H4 (cell line): ENCODE results near the gene ZNF48. TPM values are rescaled to one million over a fixed set of nuclear protein-coding genes. Genes with fewer than 3 reads are reported as not detected.
"Not testable (repeated sequence)": the region's sequence is repeated elsewhere in the genome, so short reads cannot be mapped to it uniquely, and the experiment has no call there.

Experiments used
- DNase-seq: peaks from one replicate; pipeline ENCODE4 v3.0.0-alpha.2; 2015; ENCODE audit warnings: low spot score
- total RNA-seq: library from RNA; depleted of rRNA; stranded (reverse); fragments of >200 nt; shearing (Covaris generic); gene quantifications from 2 replicates; pipeline ENCODE4 v1.2.3, GENCODE V29; 2014

ZNF48 gene
- total RNA-seq, 1 experiment from 2014 or later, result 4.1 TPM

DNA sequence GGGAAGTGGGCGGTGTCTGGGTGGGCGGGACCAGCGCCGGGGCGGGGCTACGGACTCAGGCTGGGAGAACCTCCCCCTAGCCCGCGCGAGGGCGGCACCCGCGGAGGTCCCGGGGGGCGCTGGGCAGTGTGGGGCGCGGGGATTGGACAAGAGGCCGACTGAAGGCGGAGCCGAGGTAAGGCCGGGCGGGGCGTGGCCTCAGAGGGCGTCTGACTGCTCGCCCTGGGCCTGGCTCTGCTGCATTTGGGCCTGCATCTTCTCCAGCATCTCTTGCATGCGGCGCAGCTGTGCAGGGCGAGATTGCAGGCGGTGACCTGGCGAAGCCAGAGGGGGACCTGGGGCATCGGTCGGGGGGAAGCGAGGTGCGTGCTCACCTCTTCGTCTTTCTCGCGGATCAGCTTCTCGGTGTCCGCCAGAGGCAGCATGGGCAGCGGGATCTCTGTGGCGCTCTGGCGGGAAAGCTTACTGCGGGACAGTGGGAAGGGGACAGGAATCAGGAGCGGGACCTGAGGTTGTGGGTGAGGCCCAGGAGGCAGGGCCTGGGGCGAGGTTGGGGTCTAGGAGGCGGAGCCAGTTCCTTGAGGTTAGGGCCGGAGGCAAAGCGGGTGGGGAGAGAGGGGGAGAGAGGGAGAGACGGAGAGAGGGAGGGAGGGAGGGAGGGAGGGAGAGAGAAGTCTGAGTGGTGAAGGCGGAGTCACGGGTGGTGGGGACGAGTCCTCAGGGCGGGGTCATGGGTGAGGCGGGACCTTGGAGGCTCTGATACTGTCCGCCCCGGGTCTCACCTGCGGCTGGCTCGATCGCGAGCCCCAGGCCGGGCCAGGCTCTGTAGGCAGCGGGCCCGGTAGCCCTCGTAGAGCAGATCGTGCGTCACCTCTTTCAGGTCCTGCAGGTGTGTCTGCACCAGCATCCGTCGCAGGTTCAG lies 16.7 kb upstream of the ZNF48 start:
- DNase-seq, result peak; percentile 93

DNA sequence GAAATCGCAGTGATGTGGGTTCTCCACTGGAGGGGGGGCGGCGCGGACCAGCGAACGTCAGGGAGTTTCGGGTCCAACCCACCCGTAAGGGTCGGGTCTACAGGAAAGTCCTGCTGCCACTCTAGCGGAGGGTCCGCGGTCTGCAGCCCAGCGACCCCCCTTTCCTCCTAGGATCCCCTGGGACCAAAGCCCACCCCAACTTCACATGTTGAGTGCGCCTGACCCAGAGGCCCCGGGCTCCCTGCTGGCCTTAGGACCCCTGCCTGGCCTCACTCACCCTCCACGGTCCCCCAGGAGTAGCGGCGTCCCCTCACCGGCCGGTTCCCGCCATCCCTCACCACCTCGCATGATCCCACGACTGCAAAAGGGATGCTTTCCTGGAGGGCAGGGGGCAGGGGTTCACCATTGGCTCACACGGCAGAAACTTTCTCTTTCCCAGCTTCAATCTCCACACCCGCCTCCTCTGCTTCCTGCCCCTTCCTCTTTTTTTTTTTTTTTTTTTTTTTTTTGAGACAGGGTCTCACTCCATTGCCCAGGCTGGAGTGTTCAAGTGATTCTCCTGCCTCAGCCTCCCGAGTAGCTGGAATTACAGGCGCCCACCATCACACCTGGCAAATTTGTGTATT lies 15.9 kb upstream of the ZNF48 start:
- no peak for DNase-seq

DNA sequence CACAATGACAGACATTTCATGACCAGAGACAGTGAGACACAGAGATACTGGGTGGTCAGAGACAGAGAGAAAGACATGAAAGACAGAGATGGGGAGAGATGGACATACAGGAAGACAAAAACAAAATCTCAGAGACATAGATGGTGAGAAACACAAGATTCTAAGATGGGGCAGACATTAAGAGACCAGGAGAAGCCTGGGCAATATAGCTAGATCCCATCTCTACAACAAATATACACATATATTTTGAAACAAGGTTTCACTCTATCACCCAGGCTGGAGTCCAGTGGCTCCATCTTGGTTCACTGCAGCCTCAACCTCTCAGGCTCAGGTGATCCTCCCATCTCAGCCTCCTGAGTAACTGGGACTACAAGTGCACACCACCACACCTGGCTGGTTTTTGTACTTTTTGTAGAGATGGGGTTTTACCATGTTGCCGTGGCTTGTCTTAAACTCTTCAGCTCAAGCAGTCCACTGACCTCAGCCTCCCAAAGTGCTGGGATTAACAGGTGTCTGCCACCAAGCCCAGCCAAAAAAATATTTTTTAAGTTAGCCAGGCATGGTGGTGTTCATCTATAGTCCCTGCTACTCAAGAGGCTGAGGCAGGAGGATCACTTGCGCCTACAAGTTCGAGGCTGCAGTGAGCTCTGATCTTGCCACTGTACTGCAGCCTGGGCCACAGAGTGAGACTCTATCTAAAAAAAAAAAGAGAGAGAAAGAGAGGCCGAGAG lies 15.0 kb upstream of the ZNF48 start:
- no peak for DNase-seq

DNA sequence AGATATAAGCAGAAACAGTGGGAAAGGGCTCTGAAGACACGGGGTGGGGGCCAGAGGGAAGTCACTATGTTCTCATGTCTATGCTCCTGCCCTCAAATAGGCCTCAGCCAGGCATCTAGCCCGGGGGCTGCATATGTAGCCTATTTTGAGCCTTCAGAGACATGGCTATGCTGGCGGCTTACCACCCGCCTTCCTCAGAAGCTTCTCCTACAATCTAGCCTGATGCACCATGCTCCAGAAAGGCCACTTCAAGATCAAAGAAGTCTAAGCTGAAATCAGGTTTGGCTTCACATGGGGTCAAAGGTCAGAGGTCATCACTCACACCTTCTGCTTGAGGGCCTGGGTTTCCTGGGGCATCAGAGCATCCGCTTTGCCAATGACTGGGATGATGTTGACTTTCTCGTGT lies 14.4 kb upstream of the ZNF48 start:
- DNase-seq, result no peak

DNA sequence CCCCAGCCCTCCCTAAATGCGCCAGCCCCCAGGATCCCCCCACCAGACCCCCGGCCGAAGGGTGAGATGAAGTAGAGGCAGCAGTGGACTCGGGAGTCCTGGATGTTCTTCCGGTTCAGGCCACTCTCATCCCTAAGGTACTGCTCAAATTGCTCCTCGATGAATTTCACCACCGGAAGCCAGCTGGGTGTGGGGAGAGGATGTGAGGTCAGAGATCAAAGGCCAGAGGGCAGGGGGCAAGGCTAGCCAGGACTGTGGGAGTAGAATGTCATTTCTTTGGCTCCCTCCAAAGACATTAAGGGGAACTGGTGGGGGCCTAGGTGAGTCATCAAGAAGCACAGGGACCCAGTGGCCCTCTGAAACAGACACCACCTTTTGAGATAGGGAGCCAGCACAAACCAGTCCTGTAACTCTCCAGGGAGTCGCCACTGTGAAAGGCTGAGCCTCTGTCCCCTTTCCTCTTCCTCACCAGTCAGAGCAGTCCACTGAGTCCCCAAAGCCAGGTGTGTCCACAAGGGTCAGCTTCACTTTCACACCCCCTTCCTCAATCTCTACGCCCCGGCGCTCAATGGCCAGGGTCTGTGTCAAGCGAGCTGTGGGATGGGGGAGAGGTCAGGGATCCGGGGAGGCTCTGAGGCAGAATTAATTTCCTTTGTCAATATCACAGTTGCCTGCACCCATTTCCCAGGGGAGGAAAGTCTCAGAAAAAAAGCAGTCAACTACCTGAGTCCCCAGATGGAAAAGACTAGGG lies 13.8 kb upstream of the ZNF48 start:
- no peak for DNase-seq

DNA sequence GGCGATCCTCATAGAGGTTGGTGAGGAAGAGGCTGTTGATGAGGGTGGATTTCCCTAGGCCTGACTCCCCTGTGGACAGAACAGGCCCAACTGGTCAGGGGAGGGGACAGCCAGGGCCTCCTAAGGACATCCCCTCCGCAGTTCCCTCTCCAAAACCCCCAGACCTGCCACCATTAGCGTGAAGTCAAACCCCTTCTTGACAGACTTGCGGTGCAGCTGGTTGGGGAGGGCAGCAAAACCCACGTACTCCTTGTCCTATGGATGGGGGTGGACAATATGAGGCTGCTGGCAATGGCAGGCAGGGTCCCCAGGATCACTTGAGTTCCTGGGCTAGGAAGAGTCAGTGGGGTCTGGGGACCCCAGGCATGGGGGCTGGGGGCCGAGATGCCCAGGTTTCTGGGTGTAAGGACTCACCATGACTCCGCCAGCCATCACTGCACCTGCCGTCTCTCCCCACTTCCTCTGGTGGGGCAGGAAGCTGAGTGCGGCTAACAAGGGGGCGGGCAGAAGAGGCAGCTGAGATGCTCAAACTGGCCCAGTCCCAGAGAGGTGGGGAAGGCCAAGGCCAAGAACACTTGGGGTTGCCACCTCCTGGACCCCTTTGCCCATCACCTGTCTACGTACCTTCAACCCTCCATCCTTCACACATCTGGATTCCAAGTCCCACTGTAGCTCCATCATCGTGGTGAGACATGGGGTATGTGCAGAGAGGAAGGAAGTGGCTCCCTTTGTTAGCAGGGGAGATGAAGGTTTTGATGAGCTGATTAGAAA lies 12.9 kb upstream of the ZNF48 start, which contains the start of gene SEPTIN1:
SEPTIN1 (minus strand) TSS at position 451 of the 771 bp plus-strand sequence; CDS start at position 432, 19 bp downstream.
- DNase-seq, result no peak

DNA sequence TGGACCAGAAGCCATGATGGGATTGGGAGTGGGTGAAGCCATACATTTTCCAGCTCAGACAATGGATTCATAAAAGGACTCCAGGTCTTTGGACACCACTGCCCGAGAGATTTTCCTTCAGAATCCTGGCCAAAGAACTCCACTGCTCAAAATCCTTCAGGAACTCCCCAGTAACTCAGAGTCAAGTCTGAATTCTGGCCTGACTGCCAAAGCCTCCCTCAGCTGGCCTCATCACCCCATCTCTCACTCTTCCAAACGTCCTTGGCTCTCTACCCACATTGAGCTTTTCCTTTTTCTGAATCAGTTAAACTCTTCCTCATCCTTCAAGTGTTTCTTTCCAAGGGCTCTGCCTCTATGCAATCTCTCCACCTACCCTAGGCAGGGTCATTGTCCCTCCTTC lies 11.7 kb upstream of the ZNF48 start:
- DNase-seq, result no peak

DNA sequence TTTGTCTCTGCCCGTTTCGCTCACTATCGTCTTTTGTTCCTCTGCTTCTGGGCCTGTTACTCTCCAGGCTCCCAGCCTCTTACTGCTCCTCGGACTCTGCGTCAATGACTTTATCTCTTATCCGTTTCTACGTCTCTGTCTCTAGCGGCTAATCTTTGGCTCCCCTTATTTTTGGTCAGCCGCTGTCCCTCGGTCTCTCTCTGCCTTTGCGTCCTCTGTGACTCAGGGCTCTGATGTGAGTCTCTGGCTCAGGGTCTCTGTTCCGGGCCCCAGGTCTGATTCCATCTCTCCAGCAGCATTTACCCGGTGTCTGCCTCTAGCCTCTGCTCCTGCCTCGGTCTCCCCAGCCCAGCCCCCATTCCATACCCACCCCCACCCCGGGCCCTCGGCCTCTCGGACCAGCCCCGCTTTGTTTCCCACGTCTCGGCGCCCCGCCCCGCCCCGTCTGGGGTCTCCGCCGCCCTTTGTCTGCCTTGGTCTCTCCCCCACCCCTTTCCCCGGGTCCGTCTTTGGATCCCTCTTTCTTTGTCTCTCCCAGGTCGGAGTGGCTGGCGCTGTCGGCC lies 547 bp upstream of the ZNF48 start:
- no peak for DNase-seq

DNA sequence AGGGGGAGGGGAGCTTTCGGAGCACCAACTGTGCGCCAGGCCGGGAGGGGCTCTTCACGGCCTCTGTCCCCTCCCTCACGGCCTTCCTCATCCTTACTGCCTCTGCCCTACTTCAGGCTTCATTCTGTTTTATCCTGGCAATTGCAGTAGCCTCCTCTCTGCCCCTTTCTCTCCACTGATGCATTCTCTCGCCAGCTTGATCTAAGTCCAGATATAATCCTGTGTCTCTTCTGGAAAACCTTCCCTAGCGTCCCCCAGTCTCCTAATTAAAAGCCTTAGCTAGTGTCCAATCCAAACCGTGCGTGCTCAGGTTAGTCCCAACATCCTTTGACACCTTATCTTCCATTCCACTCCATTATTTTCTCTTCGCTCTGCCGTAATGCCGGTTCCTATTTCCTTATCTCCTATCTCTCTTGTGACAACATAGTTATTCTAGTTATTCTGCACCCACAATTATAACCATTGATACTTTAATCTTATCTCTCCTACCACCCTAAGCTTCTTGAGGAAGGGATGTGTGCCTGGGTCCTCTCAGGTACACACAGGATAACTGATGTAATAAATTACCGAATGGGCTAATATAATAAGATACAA lies 869 bp downstream of the ZNF48 start:
- no peak for DNase-seq

DNA sequence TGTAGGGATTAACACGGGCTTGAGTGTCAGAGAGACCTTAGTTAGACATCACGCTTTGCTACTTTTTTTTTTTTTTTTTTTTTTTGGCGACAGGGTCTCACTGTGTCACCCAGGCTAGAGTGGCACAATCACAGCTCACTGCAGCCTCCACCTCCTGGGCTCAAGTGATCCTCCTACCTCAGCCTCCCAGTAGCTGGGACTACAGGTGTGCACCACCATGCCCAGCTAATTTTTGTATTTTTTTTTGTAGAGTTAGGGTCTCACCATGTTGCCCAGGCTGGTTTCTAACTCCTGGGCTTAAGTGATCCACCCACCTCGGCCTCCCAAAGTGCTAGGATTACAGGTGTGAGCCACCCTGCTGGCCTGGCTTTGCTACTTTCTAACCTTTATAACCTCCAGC lies 1.4 kb downstream of the ZNF48 start:
- DNase-seq, result not testable (repeated sequence)

DNA sequence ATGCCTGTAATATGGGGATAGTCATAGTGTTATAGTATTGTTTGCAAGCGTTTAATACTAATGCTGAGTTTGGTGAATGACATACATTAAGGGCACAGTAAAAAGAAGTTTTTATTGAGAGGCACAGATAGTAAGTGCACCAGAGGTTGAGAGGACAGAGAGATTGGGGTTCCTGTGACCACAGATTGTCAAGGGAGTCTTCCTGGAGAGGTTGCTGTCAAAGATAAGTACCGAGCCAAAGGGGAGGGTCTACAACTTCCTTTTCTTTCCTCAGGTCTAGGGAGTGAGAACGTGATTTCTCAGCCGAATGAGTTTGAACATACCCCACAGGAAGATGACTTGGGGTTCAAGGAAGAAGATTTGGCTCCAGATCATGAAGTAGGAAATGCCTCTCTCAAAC lies 1.8 kb downstream of the ZNF48 start:
- DNase-seq, result no peak

DNA sequence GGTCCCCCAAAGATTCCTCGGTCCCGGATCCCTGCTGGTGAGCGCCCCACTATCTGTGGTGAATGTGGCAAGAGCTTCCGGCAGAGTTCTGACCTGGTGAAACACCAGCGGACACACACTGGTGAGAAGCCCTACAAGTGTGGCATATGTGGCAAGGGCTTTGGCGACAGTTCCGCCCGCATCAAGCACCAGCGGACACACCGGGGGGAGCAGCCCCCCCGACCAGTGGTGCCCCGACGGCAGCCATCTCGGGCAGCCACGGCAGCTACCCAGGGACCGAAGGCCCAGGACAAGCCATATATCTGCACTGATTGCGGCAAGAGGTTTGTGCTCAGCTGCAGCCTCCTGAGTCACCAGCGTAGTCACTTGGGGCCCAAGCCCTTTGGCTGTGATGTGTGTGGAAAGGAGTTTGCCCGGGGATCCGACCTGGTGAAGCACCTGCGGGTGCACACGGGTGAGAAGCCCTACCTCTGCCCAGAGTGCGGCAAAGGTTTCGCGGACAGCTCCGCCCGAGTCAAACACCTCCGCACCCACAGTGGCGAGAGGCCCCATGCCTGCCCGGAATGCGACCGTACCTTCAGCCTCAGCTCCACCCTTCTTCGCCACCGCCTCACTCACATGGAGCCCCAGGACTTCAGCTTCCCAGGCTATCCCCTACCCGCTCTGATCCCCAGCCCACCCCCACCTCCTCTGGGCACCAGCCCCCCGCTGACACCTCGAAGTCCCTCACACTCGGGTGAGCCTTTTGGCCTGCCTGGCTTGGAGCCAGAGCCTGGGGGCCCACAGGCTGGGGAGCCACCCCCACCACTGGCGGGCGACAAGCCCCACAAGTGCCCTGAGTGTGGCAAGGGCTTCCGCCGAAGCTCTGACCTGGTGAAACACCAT lies 2.8 kb downstream of the ZNF48 start:
- DNase-seq, result no peak

DNA sequence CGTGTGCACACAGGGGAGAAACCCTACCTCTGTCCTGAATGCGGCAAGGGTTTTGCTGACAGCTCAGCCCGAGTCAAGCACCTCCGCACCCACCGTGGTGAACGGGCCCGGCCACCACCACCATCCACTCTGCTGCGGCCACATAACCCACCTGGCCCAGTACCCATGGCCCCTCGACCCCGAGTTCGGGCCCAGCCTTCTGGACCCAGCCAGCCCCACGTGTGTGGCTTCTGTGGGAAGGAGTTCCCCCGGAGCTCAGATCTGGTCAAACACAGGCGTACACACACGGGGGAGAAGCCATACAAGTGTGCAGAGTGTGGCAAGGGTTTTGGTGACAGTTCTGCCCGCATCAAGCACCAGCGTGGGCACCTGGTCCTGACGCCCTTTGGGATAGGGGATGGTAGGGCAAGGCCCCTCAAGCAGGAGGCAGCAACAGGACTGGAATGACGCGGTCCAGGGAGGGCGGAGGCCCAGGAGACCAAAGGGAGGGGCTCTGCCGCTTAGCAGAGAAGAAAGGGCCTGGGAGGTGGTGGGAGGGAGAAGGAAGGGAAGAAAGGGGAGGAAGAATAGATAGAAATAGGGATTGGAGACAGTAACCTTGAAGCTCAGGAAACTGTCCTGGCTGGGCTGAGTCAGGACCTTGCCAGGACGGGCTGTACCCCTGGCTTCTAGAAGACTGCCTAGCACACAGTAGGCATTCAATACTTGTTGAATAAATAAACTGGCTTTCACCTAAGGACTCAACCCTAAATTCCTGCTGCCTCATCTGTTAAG lies 3.6 kb downstream of the ZNF48 start:
- no peak for DNase-seq

DNA sequence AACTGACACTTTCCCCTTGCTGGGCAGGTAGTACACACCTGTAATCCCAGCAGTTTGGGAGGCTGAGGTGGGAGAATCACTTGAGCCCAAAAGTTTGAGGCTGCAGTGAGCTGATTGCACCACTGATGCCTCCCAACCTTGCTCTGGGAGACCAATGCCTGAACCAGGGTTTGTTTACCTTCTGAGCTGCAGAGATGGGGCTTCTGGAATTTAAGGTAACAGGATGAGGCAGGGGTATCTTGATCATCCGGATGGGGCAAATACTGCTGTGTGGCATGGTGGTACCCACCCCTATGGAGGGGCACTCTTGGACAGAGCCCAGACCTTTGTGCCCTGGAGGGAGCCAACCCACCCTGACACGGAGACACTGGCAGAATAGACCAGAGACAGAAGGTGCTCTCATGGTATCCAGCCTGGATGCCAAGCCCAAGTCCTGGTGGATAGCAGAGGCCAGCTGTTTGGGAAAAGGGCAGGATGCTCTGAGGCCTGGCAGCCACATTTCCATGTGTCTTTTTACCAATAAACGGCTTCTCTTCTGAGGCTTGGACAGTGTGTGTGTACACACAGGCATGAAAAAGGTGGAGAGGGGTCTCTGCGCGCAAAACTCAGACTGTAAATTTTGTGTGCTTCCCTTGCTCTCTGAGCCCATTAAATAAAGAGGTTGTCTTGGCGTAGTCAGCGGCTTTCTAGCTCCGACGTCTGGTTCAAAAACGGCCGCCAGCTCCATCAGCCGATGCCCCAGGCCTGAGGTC lies 4.4 kb downstream of the ZNF48 start:
- no peak for DNase-seq

DNA sequence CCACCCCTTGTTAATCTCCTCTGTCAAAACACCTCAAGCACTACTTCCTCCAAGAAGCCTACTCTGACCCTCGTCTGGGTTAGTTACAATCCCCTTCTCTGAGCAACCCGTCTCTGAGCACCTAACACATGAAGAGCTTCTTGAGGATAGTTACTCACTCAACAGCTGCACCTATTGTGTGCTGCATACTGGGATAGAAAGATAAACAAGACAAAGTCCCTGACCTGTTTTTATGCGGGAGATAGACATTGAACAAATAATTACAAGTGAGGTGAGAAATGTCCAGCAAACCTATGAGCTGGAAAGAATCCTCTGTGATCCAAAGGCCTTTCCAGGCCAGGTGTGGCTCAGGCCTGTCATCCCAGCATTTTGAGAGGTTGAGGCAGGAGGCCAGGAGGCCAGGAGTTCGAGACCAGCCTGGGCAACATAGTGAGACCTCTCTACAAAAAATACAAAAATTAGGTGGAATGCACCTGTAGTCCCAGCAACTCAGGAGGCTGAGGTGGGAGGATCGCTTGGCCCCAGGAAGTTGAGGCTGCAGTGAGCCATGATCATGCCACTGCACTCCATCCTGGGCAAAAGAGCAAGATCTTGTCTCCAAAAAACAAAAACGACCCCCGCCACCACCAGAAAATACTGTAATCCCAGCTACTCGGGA lies 6.7 kb downstream of the ZNF48 start:
- DNase-seq, result no peak

DNA sequence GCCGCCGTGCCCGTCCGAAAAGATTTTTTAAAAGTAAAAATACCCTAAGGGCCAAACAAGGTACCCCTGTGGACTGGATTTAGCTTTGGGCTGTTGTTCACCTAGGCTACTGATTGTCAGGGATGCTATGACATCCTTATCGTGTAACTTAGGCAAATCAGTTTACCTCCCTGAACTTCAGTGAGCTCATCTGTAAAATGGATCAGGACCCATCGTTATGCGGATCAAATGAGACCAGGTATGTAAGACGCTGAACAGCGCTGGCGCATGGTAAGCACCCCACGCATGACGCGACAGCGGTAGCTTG lies 11.5 kb downstream of the ZNF48 start:
- no peak for DNase-seq

DNA sequence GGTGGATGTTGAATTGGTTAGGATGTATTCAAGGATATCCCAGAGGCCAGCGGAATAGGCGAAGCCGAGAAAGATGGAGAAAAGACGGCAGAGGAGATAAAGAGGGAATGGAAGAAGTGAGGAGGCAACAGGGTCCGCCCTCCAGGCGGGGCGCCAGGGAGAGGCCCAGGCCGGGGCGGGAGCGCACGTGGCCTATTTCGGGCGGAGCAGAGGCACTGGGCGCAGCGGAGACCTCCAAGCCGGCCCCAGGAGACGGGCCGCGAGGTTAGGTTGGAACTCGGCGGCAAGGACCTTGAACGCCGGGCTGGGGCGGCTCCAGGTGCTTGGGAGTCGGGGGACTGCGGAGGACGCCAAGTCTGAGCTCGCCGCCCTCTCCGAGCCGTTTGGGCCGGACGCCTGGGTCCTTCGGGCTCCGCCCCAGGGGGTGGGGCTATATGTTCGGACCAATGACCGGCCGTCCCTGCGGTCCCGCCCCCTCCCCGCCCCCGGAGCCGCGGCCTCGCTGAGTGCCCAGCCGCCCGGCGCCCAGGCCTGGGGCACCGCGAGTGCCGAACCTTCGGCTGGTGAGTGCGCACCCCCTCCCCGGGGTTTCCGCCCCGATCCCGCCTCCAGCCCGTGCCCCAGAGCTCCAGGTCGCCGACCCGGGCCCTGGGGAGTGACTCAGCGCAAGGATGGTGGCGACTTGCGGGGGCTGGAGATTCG lies 12.0 kb downstream of the ZNF48 start, which contains the start of gene ZNF771:
ZNF771 (plus strand) TSS at position 505 of the 702 bp plus-strand sequence. CDS start 448 bp downstream, outside the sequence.
- peak; percentile 72 for DNase-seq
